Measurements from ENCODE around the gene UPF3A.
"Not testable (repeated sequence)": the region's sequence is repeated elsewhere in the genome, so short reads cannot be mapped to it uniquely, and the experiment has no call there.

The UPF3A gene

DNA sequence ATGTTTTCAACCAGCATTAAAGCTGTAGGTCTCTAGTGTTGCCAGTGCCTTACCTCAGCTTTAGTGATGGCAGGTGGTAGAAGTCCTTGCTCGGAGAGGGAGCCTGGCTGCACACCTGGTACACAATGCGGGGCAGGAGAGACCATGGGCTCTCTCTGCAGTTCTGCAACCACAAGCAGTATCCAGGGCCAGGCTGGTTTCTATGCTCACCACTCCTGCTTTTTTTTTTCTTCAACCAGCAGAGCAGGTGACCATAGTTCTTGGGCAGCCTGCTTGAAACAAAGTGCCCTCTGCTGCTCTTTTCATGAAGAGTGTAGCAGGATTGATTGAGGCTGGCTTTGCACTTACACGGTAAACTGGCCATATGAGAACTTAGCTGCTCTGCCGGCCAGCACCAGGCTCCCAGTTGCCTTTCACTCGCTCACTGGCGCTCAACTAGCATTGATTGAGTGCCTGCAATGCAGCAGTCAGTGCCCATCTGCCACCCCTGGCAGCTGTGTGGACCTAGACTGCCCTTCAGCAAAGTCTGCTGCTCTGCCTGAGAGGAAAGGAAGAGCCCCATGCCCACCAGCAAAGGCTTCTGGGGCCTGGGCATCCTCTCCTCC, 28.5 kb downstream of the UPF3A start:
- DNase-seq = no peak

DNA sequence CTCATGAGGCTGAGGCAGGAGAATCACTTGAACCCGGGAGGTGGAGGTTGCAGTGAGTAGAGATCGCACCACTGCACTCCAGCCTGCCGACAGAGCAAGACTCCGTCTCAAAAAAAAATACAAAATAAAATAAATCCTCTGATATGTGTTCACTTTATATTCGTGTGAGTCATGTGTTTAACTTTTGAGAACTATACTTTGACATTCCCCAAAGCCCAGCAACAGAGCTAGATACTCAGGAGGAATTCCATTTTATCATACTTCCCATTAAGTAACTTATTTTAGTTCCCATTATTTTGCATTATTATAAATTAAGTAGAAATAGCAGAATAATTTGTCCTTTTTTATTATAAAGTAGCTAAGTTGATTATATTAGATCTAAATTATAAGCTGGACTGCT, 29.6 kb downstream of the UPF3A start:
- no peak for DNase-seq

GRCh38 chr13:114311387-114311786, 30.0 kb downstream of the UPF3A start:
- no peak for DNase-seq

GRCh38 chr13:114311908-114312307, 30.5 kb downstream of the UPF3A start:
- no peak for DNase-seq

- DNase-seq = peak; percentile 20
These were observed 31.9 kb downstream of the UPF3A start for GRCh38 chr13:114313061-114313860.

GRCh38 chr13:114314074-114314912, 32.9 kb downstream of the UPF3A start, which contains the start of gene CHAMP1:
CHAMP1 (plus strand) TSS chr13:114314503; CDS start chr13:114323843, 9,340 bp downstream.
- DNase-seq = peak; percentile 98

GRCh38 chr13:114315074-114315785, 33.8 kb downstream of the UPF3A start:
- DNase-seq = peak; percentile 37

- DNase-seq = peak; percentile 28
These were observed 37.2 kb downstream of the UPF3A start for GRCh38 chr13:114318624-114319023.

GRCh38 chr13:114319441-114319913, 38.1 kb downstream of the UPF3A start:
- DNase-seq = no peak

DNA sequence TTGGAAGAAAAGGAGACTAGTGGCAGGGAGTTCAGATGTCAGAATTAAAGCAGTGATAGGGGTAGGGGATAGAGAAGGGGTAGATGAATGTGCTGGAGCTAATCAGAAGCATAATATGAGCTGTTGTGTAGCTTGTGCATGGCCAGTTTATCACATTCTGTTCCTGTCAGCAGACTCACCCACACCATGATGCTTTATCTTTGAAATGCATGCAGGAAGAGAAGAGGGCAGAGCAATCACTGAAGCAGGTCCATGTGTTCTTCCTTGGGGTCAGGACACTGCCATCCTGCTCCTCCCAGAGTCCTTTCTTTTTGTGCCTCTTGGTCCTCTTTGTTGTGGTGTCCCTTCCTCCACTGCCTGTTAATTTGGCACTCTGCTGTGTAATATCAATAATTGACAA, 38.7 kb downstream of the UPF3A start:
- DNase-seq = peak; percentile 89

DNA sequence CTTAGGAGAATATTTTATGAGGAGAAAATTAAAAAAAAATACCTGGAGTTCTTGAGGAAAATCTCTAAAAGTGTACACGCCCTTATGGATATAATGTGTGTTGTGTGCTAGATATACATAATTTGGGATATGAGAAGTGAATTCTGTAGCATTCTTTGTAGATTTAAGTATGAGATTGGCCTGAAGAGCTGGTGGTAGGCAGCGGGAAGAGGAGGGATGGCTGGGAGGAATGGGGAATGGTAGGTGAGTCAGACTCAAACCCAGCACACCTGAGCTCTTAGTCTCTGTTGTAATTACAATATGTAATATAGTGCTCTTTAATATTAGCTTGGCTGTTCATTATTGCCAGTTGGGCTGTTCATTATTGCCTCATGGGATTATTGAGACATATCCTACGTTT, 39.9 kb downstream of the UPF3A start:
- no peak for DNase-seq

DNA sequence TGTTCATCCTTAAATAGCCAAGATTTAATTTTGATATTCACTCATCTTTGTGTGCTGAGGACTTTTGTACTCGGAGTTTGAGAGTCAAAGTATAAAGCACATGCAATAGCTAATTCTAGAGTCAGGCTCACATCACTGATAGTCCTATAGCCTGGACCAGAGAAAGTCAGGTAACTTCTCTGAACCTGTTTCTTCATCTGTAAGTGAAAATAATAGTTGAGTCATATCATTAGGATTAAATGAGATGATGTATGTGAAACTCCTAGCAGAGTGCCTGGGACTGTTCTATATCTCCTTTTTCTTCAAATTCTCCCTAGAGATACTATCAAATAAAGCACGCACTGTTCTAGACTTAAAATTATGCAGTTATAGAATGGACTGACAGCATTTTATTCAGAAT, 41.9 kb downstream of the UPF3A start:
- DNase-seq = no peak

- DNase-seq = no peak
These were observed 42.9 kb downstream of the UPF3A start for GRCh38 chr13:114324334-114324733.

GRCh38 chr13:114325729-114326128, 44.3 kb downstream of the UPF3A start:
- peak; percentile 48 for DNase-seq

GRCh38 chr13:114328034-114328433, 46.6 kb downstream of the UPF3A start:
- no peak for DNase-seq

GRCh38 chr13:114328595-114328994, 47.2 kb downstream of the UPF3A start:
- DNase-seq = no peak

DNA sequence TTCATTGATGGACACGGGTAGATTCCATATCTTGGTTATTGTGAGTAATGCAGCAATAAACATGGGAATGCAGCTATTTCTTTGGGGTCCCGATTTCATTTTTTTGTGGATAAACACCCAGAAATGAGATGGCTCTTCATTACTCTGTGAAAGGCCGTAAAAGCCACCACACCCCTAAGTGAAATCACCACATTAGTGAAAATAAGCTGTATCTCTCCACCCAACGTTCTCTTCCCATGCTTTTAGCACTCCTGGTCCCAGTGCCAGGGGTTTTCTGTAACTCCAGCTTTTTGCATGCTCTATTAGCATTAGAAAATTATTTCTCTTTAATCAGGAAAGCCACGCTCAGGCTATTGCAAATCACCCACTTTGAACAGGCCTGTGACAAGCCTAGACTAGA, 48.7 kb downstream of the UPF3A start:
- no peak for DNase-seq

DNA sequence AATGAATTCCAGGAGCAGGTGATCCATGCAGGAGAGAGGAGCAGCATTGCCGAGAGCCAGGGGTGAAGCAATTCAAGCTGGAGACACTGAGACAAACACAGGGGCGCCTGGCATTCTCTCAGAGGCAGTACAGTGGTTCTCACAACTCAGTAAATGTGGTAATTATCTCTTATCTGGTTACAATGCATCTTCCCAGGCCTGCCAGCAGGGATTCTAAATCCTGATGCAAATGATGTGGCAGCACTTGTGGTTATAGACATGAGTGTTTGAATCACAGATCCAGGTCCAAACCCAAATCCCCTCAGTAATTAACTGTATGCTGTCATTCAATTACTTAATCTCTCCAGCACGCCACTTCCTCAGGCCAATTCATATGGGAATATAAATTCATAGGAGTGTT, 52.5 kb downstream of the UPF3A start:
- DNase-seq = not testable (repeated sequence)

GRCh38 chr13:114334305-114335053, 53.1 kb downstream of the UPF3A start:
- DNase-seq = no peak

- not testable (repeated sequence) for DNase-seq
These were observed 55.1 kb downstream of the UPF3A start for GRCh38 chr13:114336457-114336856.

GRCh38 chr13:114338959-114339358, 57.6 kb downstream of the UPF3A start:
- DNase-seq = no peak
